Colonic mucosa (tissue), 4 donors: ENCODE results near the gene DNAH8. TPM values are rescaled to one million over a fixed set of nuclear protein-coding genes. Genes with fewer than 3 reads are reported as not detected.

Experiments used
- DNase-seq: peaks from one replicate; pipeline ENCODE4 v3.0.0-alpha.2; 2020
- H3K27ac ChIP-seq: fragments of 200-600 bp; one replicate; pipeline ENCODE4 v1.8.0; 2021
- H3K27me3 ChIP-seq: fragments of 200-600 bp; one replicate; pipeline ENCODE4 v1.8.0; 2021
- H3K36me3 ChIP-seq: fragments of 200-600 bp; one replicate; pipeline ENCODE4 v1.8.0; 2021
- H3K4me1 ChIP-seq: fragments of 200-600 bp; one replicate; pipeline ENCODE4 v1.8.0; 2021; ENCODE audit warnings: mild to moderate bottlenecking
- H3K4me3 ChIP-seq: fragments of 200-600 bp; one replicate; pipeline ENCODE4 v1.8.0; 2021
- H3K9ac ChIP-seq, 2 donors: one replicate each; pipeline ENCODE4 v1.7.0; 2013; ENCODE audit warnings: control low read depth in 2 of 2, low read depth in 2 of 2, low read length in 2 of 2
- H3K9me3 ChIP-seq: fragments of 200-600 bp; one replicate; pipeline ENCODE4 v1.8.0; 2021
- CTCF ChIP-seq: fragments of 200-600 bp; IDR thresholded peaks from one replicate; pipeline ENCODE4 v1.8.0; 2022; ENCODE audit warnings: antibody characterized with exemption, mild to moderate bottlenecking
- intact Hi-C: fragments of 100-400 bp; cut with DNase I; formaldehyde crosslinking; loops from one replicate; pipeline ENCODE4 v1.14.1; 2022
- total RNA-seq, 2 donors: library from RNA; stranded (reverse); fragmentation: NEBNext Ultra II Directional in 1 of 2; extraction: Animal tissue kit (Norgen Biotek cat#: 25700) in 1 of 2; gene quantifications; one replicate each; pipeline ENCODE4 v1.2.1, GENCODE V29; 2021
- donor health status: healthy.
- donor health status: DM: no; HTN: no; CAD: no.
- donor health status: DM: no; HTN: no; CAD: no.

DNAH8 gene
- total RNA-seq, 2 donors from 2014 or later = not detected

- no peaks in the 10 kb centered on the region for H3K27me3 ChIP-seq
- DNase-seq = no peak
- TF ChIP-seq CTCF = no peak
Measured at GRCh38 chr6:39054577-39055142, 339.5 kb downstream of the DNAH8 start.

GRCh38 chr6:39055661-39056060 is 340.6 kb downstream of the DNAH8 start:
- Histone ChIP-seq H3K36me3 (no peaks in the 10 kb centered on the region), H3K9me3 (no peaks in the 10 kb centered on the region), H3K4me1 (no peaks in the 10 kb centered on the region), H3K27ac (no peak overlapping the region), H3K9ac (no peak overlapping the region), H3K4me3 (no peak overlapping the region), H3K27me3 (no peaks in the 10 kb centered on the region)
- TF ChIP-seq CTCF = no peak
- intact Hi-C loops = no loop called here
- DNase-seq = no peak

More at GRCh38 chr6:39054577-39055142, 339.5 kb downstream of the DNAH8 start:
- Histone ChIP-seq H3K9me3 (no peaks in the 10 kb centered on the region), H3K9ac (no peak overlapping the region), H3K4me1 (no peaks in the 10 kb centered on the region), H3K27ac (no peak overlapping the region), H3K4me3 (no peak overlapping the region), H3K36me3 (no peaks in the 10 kb centered on the region)
- intact Hi-C loops = no loop called here

- no peak overlapping the region for H3K27ac ChIP-seq
- no peak for TF ChIP-seq CTCF
- H3K4me3 ChIP-seq = no peak overlapping the region
- H3K9me3 ChIP-seq = no peaks in the 10 kb centered on the region
- H3K36me3 ChIP-seq = no peaks in the 10 kb centered on the region
- H3K9ac ChIP-seq = no peak overlapping the region
- DNase-seq = no peak
- intact Hi-C loops = no loop called here
- H3K27me3 ChIP-seq = no peaks in the 10 kb centered on the region
- H3K4me1 ChIP-seq = no peaks in the 10 kb centered on the region
Measured at GRCh38 chr6:39056191-39056590, 341.1 kb downstream of the DNAH8 start.

GRCh38 chr6:39056681-39057080 is 341.6 kb downstream of the DNAH8 start:
- DNase-seq = no peak
- Histone ChIP-seq H3K4me3 (no peak overlapping the region), H3K27me3 (no peaks in the 10 kb centered on the region), H3K4me1 (no peaks in the 10 kb centered on the region), H3K36me3 (no peaks in the 10 kb centered on the region), H3K9ac (no peak overlapping the region), H3K27ac (no peak overlapping the region), H3K9me3 (no peaks in the 10 kb centered on the region)
- TF ChIP-seq CTCF = no peak
- intact Hi-C loops = no loop called here

GRCh38 chr6:39057251-39058155 is 342.4 kb downstream of the DNAH8 start:
- Histone ChIP-seq H3K9me3 (no peaks in the 10 kb centered on the region), H3K27me3 (peaks cover 3% of the 10 kb centered on the region), H3K4me3 (no peak overlapping the region), H3K9ac (no peak overlapping the region), H3K4me1 (no peaks in the 10 kb centered on the region), H3K36me3 (no peaks in the 10 kb centered on the region), H3K27ac (no peak overlapping the region)
- intact Hi-C loops = no loop called here
- TF ChIP-seq CTCF = no peak
- DNase-seq = no peak
